ENCODE results near the gene SEMA5A.

Gene SEMA5A

DNA sequence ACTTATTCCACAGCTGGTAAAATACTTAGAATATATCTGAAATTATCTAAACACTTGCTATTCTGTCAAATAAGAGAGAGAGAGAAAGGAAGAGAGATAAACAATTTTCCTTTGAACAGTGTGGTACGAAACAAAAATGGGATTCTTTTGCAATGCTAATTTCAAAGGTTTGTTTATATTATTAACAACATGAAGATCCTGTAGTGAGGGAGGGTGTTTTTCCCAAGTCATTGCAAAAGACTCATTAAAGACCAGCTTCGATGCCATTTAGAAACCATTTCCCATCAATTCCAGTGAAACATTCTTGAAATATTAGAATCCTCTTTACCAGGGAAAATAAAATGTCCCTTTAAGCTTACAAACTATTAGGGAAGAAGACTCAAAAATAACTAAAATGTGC is 505.4 kb downstream of the SEMA5A start:
- CTCF ChIA-PET = interaction anchor here (0.6 to 1.5 kb wide), 2 partner anchors 47 to 808 kb away, joined by 3 read pairs; no protein-coding TSS in a partner anchor
- no peak overlapping the region for H3K4me3 ChIP-seq (ENCODE audit: low read depth, low read length)
- POLR2A ChIA-PET = no interaction called here
- H3K27ac ChIP-seq (ENCODE audit: extremely low read depth, low read depth, low read length) = no peak overlapping the region
- H3K36me3 ChIP-seq (ENCODE audit: control insufficient read depth in 2 of 2, insufficient read depth in 1 of 2, low read length in 2 of 2) = no peaks in the 10 kb centered on the region
- H3K4me1 ChIP-seq (ENCODE audit: control insufficient read depth, insufficient read depth, low read length) = no peaks in the 10 kb centered on the region
- no peaks in the 10 kb centered on the region for H3K9me3 ChIP-seq (ENCODE audit: control insufficient read depth, insufficient read depth, low read depth, low read length)
- TF ChIP-seq ZNF521 (tag by site-specific recombination; IDR thresholded peaks at IDR 0.05) (no peak), ZNF175 (tag by site-specific recombination; IDR thresholded peaks at IDR 0.05) (no peak), ZNF785 (tag by site-specific recombination; IDR thresholded peaks at IDR 0.05) (no peak), ZBTB20 (tag by site-specific recombination; IDR thresholded peaks at IDR 0.05) (no peak), KLF9 (tag by site-specific recombination; IDR thresholded peaks at IDR 0.05; ENCODE audit: low read depth) (no peak), ZNF133 (tag by site-specific recombination; IDR thresholded peaks at IDR 0.05) (no peak), ZBTB21 (tag by site-specific recombination; IDR thresholded peaks at IDR 0.05) (no peak), ZNF510 (tag by site-specific recombination; IDR thresholded peaks at IDR 0.05; ENCODE audit: insufficient replicate concordance) (no peak), ZNF623 (tag by site-specific recombination; IDR thresholded peaks at IDR 0.05) (no peak), REPIN1 (tag by site-specific recombination; IDR thresholded peaks at IDR 0.05; ENCODE audit: low read depth) (no peak)
- TF ChIP-seq, protein P1, sequence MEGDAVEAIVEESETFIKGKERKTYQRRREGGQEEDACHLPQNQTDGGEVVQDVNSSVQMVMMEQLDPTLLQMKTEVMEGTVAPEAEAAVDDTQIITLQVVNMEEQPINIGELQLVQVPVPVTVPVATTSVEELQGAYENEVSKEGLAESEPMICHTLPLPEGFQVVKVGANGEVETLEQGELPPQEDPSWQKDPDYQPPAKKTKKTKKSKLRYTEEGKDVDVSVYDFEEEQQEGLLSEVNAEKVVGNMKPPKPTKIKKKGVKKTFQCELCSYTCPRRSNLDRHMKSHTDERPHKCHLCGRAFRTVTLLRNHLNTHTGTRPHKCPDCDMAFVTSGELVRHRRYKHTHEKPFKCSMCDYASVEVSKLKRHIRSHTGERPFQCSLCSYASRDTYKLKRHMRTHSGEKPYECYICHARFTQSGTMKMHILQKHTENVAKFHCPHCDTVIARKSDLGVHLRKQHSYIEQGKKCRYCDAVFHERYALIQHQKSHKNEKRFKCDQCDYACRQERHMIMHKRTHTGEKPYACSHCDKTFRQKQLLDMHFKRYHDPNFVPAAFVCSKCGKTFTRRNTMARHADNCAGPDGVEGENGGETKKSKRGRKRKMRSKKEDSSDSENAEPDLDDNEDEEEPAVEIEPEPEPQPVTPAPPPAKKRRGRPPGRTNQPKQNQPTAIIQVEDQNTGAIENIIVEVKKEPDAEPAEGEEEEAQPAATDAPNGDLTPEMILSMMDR (tag by site-specific recombination; IDR thresholded peaks at IDR 0.05) = no peak
- TF ChIP-seq, protein P2, sequence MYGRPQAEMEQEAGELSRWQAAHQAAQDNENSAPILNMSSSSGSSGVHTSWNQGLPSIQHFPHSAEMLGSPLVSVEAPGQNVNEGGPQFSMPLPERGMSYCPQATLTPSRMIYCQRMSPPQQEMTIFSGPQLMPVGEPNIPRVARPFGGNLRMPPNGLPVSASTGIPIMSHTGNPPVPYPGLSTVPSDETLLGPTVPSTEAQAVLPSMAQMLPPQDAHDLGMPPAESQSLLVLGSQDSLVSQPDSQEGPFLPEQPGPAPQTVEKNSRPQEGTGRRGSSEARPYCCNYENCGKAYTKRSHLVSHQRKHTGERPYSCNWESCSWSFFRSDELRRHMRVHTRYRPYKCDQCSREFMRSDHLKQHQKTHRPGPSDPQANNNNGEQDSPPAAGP (tag by site-specific recombination; IDR thresholded peaks at IDR 0.05) = no peak
- TF ChIP-seq, protein P3, sequence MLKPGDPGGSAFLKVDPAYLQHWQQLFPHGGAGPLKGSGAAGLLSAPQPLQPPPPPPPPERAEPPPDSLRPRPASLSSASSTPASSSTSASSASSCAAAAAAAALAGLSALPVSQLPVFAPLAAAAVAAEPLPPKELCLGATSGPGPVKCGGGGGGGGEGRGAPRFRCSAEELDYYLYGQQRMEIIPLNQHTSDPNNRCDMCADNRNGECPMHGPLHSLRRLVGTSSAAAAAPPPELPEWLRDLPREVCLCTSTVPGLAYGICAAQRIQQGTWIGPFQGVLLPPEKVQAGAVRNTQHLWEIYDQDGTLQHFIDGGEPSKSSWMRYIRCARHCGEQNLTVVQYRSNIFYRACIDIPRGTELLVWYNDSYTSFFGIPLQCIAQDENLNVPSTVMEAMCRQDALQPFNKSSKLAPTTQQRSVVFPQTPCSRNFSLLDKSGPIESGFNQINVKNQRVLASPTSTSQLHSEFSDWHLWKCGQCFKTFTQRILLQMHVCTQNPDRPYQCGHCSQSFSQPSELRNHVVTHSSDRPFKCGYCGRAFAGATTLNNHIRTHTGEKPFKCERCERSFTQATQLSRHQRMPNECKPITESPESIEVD (tag by site-specific recombination; IDR thresholded peaks at IDR 0.05) = no peak
- TF ChIP-seq, protein P4, sequence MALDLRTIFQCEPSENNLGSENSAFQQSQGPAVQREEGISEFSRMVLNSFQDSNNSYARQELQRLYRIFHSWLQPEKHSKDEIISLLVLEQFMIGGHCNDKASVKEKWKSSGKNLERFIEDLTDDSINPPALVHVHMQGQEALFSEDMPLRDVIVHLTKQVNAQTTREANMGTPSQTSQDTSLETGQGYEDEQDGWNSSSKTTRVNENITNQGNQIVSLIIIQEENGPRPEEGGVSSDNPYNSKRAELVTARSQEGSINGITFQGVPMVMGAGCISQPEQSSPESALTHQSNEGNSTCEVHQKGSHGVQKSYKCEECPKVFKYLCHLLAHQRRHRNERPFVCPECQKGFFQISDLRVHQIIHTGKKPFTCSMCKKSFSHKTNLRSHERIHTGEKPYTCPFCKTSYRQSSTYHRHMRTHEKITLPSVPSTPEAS (tag by site-specific recombination; IDR thresholded peaks at IDR 0.05) = no peak
- TF ChIP-seq, protein P5, sequence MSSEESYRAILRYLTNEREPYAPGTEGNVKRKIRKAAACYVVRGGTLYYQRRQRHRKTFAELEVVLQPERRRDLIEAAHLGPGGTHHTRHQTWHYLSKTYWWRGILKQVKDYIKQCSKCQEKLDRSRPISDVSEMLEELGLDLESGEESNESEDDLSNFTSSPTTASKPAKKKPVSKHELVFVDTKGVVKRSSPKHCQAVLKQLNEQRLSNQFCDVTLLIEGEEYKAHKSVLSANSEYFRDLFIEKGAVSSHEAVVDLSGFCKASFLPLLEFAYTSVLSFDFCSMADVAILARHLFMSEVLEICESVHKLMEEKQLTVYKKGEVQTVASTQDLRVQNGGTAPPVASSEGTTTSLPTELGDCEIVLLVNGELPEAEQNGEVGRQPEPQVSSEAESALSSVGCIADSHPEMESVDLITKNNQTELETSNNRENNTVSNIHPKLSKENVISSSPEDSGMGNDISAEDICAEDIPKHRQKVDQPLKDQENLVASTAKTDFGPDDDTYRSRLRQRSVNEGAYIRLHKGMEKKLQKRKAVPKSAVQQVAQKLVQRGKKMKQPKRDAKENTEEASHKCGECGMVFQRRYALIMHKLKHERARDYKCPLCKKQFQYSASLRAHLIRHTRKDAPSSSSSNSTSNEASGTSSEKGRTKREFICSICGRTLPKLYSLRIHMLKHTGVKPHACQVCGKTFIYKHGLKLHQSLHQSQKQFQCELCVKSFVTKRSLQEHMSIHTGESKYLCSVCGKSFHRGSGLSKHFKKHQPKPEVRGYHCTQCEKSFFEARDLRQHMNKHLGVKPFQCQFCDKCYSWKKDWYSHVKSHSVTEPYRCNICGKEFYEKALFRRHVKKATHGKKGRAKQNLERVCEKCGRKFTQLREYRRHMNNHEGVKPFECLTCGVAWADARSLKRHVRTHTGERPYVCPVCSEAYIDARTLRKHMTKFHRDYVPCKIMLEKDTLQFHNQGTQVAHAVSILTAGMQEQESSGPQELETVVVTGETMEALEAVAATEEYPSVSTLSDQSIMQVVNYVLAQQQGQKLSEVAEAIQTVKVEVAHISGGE (tag by site-specific recombination; conservative IDR thresholded peaks at IDR 0.05; ENCODE audit: low read depth) = no peak

DNA sequence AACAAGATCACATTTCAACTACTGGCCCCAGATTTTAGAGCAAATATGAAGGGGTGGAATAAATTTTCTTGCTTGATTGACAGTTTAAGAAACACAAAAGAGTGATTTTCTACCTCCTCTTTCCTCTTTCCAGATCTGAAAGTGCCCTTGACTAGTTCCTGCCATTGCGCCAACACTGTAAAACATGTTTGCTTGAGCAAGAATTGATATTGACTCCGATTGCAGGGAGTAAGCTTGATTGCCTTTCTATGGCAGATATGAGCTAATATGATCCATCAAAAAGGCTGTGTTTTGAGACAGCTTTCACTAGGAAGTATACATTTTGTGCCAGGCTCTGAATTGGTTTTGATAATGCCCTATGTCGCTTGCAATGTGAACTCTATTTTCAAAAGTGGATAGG is 508.8 kb downstream of the SEMA5A start:
- no peaks in the 10 kb centered on the region for H3K36me3 ChIP-seq (ENCODE audit: control insufficient read depth in 2 of 2, insufficient read depth in 1 of 2, low read length in 2 of 2)
- ChIA-PET POLR2A (no interaction called here), CTCF (no interaction called here)
- no peak overlapping the region for H3K4me3 ChIP-seq (ENCODE audit: low read depth, low read length)
- no peaks in the 10 kb centered on the region for H3K9me3 ChIP-seq (ENCODE audit: control insufficient read depth, insufficient read depth, low read depth, low read length)
- H3K4me1 ChIP-seq (ENCODE audit: control insufficient read depth, insufficient read depth, low read length) = no peaks in the 10 kb centered on the region
- no peak overlapping the region for H3K27ac ChIP-seq (ENCODE audit: extremely low read depth, low read depth, low read length)
- TF ChIP-seq, protein P6, sequence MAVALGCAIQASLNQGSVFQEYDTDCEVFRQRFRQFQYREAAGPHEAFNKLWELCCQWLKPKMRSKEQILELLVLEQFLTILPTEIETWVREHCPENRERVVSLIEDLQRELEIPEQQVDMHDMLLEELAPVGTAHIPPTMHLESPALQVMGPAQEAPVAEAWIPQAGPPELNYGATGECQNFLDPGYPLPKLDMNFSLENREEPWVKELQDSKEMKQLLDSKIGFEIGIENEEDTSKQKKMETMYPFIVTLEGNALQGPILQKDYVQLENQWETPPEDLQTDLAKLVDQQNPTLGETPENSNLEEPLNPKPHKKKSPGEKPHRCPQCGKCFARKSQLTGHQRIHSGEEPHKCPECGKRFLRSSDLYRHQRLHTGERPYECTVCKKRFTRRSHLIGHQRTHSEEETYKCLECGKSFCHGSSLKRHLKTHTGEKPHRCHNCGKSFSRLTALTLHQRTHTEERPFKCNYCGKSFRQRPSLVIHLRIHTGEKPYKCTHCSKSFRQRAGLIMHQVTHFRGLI (tag by site-specific recombination; IDR thresholded peaks at IDR 0.05) = no peak
- TF ChIP-seq ZNF624 (tag by site-specific recombination; IDR thresholded peaks at IDR 0.05) (no peak), ZNF768 (tag by site-specific recombination; IDR thresholded peaks at IDR 0.05) (no peak), ZNF776 (tag by site-specific recombination; IDR thresholded peaks at IDR 0.05; ENCODE audit: borderline replicate concordance) (no peak)
- TF ChIP-seq, protein P7, sequence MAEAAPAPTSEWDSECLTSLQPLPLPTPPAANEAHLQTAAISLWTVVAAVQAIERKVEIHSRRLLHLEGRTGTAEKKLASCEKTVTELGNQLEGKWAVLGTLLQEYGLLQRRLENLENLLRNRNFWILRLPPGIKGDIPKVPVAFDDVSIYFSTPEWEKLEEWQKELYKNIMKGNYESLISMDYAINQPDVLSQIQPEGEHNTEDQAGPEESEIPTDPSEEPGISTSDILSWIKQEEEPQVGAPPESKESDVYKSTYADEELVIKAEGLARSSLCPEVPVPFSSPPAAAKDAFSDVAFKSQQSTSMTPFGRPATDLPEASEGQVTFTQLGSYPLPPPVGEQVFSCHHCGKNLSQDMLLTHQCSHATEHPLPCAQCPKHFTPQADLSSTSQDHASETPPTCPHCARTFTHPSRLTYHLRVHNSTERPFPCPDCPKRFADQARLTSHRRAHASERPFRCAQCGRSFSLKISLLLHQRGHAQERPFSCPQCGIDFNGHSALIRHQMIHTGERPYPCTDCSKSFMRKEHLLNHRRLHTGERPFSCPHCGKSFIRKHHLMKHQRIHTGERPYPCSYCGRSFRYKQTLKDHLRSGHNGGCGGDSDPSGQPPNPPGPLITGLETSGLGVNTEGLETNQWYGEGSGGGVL (tag by site-specific recombination; IDR thresholded peaks at IDR 0.05) = no peak
- TF ChIP-seq, protein P8, sequence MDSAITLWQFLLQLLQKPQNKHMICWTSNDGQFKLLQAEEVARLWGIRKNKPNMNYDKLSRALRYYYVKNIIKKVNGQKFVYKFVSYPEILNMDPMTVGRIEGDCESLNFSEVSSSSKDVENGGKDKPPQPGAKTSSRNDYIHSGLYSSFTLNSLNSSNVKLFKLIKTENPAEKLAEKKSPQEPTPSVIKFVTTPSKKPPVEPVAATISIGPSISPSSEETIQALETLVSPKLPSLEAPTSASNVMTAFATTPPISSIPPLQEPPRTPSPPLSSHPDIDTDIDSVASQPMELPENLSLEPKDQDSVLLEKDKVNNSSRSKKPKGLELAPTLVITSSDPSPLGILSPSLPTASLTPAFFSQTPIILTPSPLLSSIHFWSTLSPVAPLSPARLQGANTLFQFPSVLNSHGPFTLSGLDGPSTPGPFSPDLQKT (IDR thresholded peaks at IDR 0.05; ENCODE audit: borderline replicate concordance, low read depth, low read length) = no peak
